ENCODE measurements around the gene TECPR2. TPM values are rescaled to one million over a fixed set of nuclear protein-coding genes. Genes with fewer than 3 reads are reported as not detected.

Gene TECPR2
- total and polyA plus RNA-seq, 4 donors = 2.0 to 12.6 (median 5.2) TPM

DNA sequence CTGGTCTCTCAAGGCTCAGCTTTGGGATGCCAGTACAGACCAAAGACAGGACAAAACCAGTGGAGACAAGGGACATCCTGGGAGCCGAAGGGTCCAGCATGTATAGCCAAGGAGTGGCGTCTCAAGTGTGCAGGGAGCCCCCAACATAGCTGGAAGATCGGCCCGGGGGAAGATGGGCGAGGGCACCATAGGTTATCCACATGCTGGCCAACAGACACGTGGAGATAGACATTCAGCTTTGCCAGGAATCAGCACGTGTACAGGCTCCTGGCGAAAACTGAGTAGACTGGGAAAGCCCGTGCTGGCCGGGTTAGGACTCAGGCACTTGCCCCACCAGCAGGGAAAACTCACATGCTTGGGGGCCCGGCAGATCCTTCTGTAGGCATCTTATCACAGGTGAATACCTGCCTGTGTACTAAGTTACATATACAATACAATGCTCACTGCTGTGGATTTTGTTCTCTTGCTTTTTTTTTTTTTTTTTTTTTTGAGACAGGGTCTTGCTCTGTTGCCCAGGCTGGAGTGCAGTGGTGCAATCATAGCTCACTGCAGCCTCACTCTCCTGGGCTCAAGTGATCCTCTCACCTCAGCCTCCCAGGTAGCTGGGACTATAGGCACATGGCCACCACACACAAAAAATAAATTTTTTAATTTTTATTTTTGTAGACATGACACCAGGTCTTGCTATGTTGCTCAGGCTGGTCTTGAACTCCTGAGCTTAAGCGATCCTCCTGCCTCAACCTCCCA, 152.4 kb downstream of the TECPR2 start:
- 90% methylated on average over 12 of the region's 12 CpGs for WGBS
- no peaks in the 10 kb centered on the region for H3K9me3 ChIP-seq (ENCODE audit: control insufficient read depth in 4 of 4, low read length in 3 of 4)
- no peak for TF ChIP-seq YY1 (IDR thresholded peaks at IDR 0.05)
- TF ChIP-seq, protein P1, sequence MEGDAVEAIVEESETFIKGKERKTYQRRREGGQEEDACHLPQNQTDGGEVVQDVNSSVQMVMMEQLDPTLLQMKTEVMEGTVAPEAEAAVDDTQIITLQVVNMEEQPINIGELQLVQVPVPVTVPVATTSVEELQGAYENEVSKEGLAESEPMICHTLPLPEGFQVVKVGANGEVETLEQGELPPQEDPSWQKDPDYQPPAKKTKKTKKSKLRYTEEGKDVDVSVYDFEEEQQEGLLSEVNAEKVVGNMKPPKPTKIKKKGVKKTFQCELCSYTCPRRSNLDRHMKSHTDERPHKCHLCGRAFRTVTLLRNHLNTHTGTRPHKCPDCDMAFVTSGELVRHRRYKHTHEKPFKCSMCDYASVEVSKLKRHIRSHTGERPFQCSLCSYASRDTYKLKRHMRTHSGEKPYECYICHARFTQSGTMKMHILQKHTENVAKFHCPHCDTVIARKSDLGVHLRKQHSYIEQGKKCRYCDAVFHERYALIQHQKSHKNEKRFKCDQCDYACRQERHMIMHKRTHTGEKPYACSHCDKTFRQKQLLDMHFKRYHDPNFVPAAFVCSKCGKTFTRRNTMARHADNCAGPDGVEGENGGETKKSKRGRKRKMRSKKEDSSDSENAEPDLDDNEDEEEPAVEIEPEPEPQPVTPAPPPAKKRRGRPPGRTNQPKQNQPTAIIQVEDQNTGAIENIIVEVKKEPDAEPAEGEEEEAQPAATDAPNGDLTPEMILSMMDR (IDR thresholded peaks at IDR 0.05; ENCODE audit: low read depth, low read length, missing input control) = no peak
- TF ChIP-seq HNF4G (IDR thresholded peaks at IDR 0.05) = no peak

GRCh38 chr14:102516531-102517391, 154.0 kb downstream of the TECPR2 start:
- no peaks in the 10 kb centered on the region for H3K36me3 ChIP-seq (ENCODE audit: control insufficient read depth in 4 of 4, insufficient read depth in 3 of 4, low read depth in 1 of 4, low read length in 3 of 4)
- TF ChIP-seq HNF4A (conservative IDR thresholded peaks at IDR 0.05) (no peak), ATF3 (IDR thresholded peaks at IDR 0.05) (no peak), RAD21 (IDR thresholded peaks at IDR 0.05) (peak; percentile 50 to 63)
- TF ChIP-seq, protein P1 (IDR thresholded peaks at IDR 0.05; ENCODE audit: low read depth, low read length, missing input control) = peak; percentile 85
- peak overlapping the region in 1 of 2 donors; percentile 65 for H3K9ac ChIP-seq (ENCODE audit: low read depth in 1 of 2, low read length in 2 of 2)
- DNase-seq (ENCODE audit: low spot score) = peak; percentile 81
- WGBS = 1% methylated on average over 95 of the region's 95 CpGs
- H3K4me1 ChIP-seq (ENCODE audit: control insufficient read depth in 4 of 4, insufficient read depth in 4 of 4, low read length in 3 of 4) = peaks cover 2 to 13% (median 7%) of the 10 kb centered on the region in 4 donors
- H3K9me3 ChIP-seq (ENCODE audit: control insufficient read depth in 4 of 4, low read length in 3 of 4) = no peaks in the 10 kb centered on the region
- peak overlapping the region; percentile 47 to 78 (median 67) for H3K4me3 ChIP-seq (ENCODE audit: low read depth in 1 of 3, low read length in 3 of 3)
- no peak overlapping the region for H3K27ac ChIP-seq (ENCODE audit: low read depth in 1 of 2, low read length in 2 of 2)
- H3K27me3 ChIP-seq (ENCODE audit: control insufficient read depth in 4 of 4, insufficient read depth in 4 of 4, low read length in 3 of 4) = no peaks in the 10 kb centered on the region

More for the DNA sequence above, 152.4 kb downstream of the TECPR2 start:
- Histone ChIP-seq H3K27ac (ENCODE audit: low read depth in 1 of 2, low read length in 2 of 2) (no peak overlapping the region), H3K9ac (ENCODE audit: low read depth in 1 of 2, low read length in 2 of 2) (no peak overlapping the region), H3K4me3 (ENCODE audit: low read depth in 1 of 3, low read length in 3 of 3) (no peak overlapping the region), H3K4me1 (ENCODE audit: control insufficient read depth in 4 of 4, insufficient read depth in 4 of 4, low read length in 3 of 4) (peaks cover 2 to 15% (median 8%) of the 10 kb centered on the region in 4 donors), H3K27me3 (ENCODE audit: control insufficient read depth in 4 of 4, insufficient read depth in 4 of 4, low read length in 3 of 4) (no peaks in the 10 kb centered on the region), H3K36me3 (ENCODE audit: control insufficient read depth in 4 of 4, insufficient read depth in 3 of 4, low read depth in 1 of 4, low read length in 3 of 4) (no peaks in the 10 kb centered on the region)
- DNase-seq (ENCODE audit: low spot score) = no peak

GRCh38 chr14:102517392-102518062, 154.8 kb downstream of the TECPR2 start:
- 36% methylated on average over 37 of the region's 37 CpGs for whole genome bisulfite sequencing

More at GRCh38 chr14:102517392-102518062, 154.8 kb downstream of the TECPR2 start:
- Histone ChIP-seq H3K9me3 (ENCODE audit: control insufficient read depth in 4 of 4, low read length in 3 of 4) (no peaks in the 10 kb centered on the region), H3K36me3 (ENCODE audit: control insufficient read depth in 4 of 4, insufficient read depth in 3 of 4, low read depth in 1 of 4, low read length in 3 of 4) (no peaks in the 10 kb centered on the region), H3K4me1 (ENCODE audit: control insufficient read depth in 4 of 4, insufficient read depth in 4 of 4, low read length in 3 of 4) (peaks cover 2 to 13% (median 7%) of the 10 kb centered on the region in 4 donors), H3K9ac (ENCODE audit: low read depth in 1 of 2, low read length in 2 of 2) (peak overlapping the region in 1 of 2 donors; percentile 27), H3K4me3 (ENCODE audit: low read depth in 1 of 3, low read length in 3 of 3) (peak overlapping the region in 2 of 3 donors; percentile 67 to 78), H3K27ac (ENCODE audit: low read depth in 1 of 2, low read length in 2 of 2) (no peak overlapping the region), H3K27me3 (ENCODE audit: control insufficient read depth in 4 of 4, insufficient read depth in 4 of 4, low read length in 3 of 4) (no peaks in the 10 kb centered on the region)
- no peak for DNase-seq (ENCODE audit: low spot score)
- TF ChIP-seq, protein P2, sequence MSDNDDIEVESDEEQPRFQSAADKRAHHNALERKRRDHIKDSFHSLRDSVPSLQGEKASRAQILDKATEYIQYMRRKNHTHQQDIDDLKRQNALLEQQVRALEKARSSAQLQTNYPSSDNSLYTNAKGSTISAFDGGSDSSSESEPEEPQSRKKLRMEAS (IDR thresholded peaks at IDR 0.05) = no peak
- TF ChIP-seq FOXA1 (IDR thresholded peaks at IDR 0.05) (no peak), RAD21 (IDR thresholded peaks at IDR 0.05) (no peak), SP1 (IDR thresholded peaks at IDR 0.05) (no peak), TAF1 (conservative IDR thresholded peaks at IDR 0.05) (no peak), YY1 (IDR thresholded peaks at IDR 0.05) (no peak), RXRA (IDR thresholded peaks at IDR 0.05) (no peak), FOXA2 (IDR thresholded peaks at IDR 0.05) (no peak), EGR1 (IDR thresholded peaks at IDR 0.05; ENCODE audit: low read depth in 2 of 2) (no peak), GABPA (IDR thresholded peaks at IDR 0.05 in 1 of 2, conservative IDR thresholded peaks at IDR 0.05 in 1 of 2) (no peak)
- TF ChIP-seq, protein P1 (IDR thresholded peaks at IDR 0.05; ENCODE audit: low read depth, low read length, missing input control) = no peak
